ENCODE results near the gene MYL1. TPM values are rescaled to one million over a fixed set of nuclear protein-coding genes. Genes with fewer than 3 reads are reported as not detected.

The MYL1 gene
- total RNA-seq, 5 donors from 2014 or later (not counting 1 experiment from before 2014, with no cell fraction given): not detected

GRCh38 chr2:210324906-210325305, 9.9 kb upstream of the MYL1 start:
- Histone ChIP-seq H3K27me3 (replicated peaks in 1 of 2; ENCODE audit: control insufficient read depth in 2 of 2, extremely low read depth in 1 of 2, insufficient read depth in 2 of 2, low read length in 1 of 2) (no peaks in the 10 kb centered on the region), H3K9me3 (no peaks in the 10 kb centered on the region), H3K4me3 (ENCODE audit: control insufficient read depth in 1 of 2, extremely low read depth in 1 of 2, low read length in 1 of 2) (no peak overlapping the region), H3K36me3 (ENCODE audit: control insufficient read depth in 2 of 2, extremely low read depth in 1 of 2, insufficient read depth in 1 of 2, low read length in 1 of 2) (no peaks in the 10 kb centered on the region), H3K4me1 (ENCODE audit: control insufficient read depth in 1 of 2, extremely low read depth in 1 of 2, insufficient read depth in 2 of 2, low read length in 2 of 2) (no peaks in the 10 kb centered on the region), H3K27ac (ENCODE audit: low read length) (no peak overlapping the region)
- Mint-ChIP-seq H3K9me3 (peaks cover 0 to 4% (median 0%) of the 10 kb centered on the region in 3 donors), H3K27ac (no peak overlapping the region), H3K36me3 (no peaks in the 10 kb centered on the region), H3K27me3 (no peaks in the 10 kb centered on the region), H3K4me1 (no peaks in the 10 kb centered on the region), H3K4me3 (no peak overlapping the region)
- CTCF ChIA-PET: no interaction called here
- DNase-seq (no peak), ATAC-seq (replicated peaks in 1 of 4) (no peak)
- POLR2A ChIA-PET: no interaction called here
- 92% methylated on average over 5 of the region's 9 CpGs for WGBS (ENCODE audit: insufficient coverage)

GRCh38 chr2:210324458-210324857, 9.5 kb upstream of the MYL1 start:
- Mint-ChIP-seq H3K4me1 (no peaks in the 10 kb centered on the region), H3K27ac (no peak overlapping the region), H3K4me3 (no peak overlapping the region), H3K9me3 (peaks cover 0 to 4% (median 0%) of the 10 kb centered on the region in 3 donors), H3K27me3 (no peaks in the 10 kb centered on the region), H3K36me3 (no peaks in the 10 kb centered on the region)
- no peak overlapping the region for H3K27ac ChIP-seq (ENCODE audit: low read length)
- no peaks in the 10 kb centered on the region for H3K9me3 ChIP-seq
- ATAC-seq (replicated peaks in 1 of 4) (no peak), DNase-seq (no peak)
- H3K36me3 ChIP-seq (ENCODE audit: control insufficient read depth in 2 of 2, extremely low read depth in 1 of 2, insufficient read depth in 1 of 2, low read length in 1 of 2): no peaks in the 10 kb centered on the region
- ChIA-PET CTCF (no interaction called here), POLR2A (no interaction called here)
- H3K4me1 ChIP-seq (ENCODE audit: control insufficient read depth in 1 of 2, extremely low read depth in 1 of 2, insufficient read depth in 2 of 2, low read length in 2 of 2): no peaks in the 10 kb centered on the region
- WGBS (ENCODE audit: insufficient coverage): 40% methylated on average over 4 of the region's 4 CpGs
- H3K4me3 ChIP-seq (ENCODE audit: control insufficient read depth in 1 of 2, extremely low read depth in 1 of 2, low read length in 1 of 2): no peak overlapping the region
- H3K27me3 ChIP-seq (replicated peaks in 1 of 2; ENCODE audit: control insufficient read depth in 2 of 2, extremely low read depth in 1 of 2, insufficient read depth in 2 of 2, low read length in 1 of 2): no peaks in the 10 kb centered on the region

GRCh38 chr2:210323003-210323402, 8.0 kb upstream of the MYL1 start:
- H3K4me1 Mint-ChIP-seq: no peaks in the 10 kb centered on the region
- H3K27me3 Mint-ChIP-seq: no peaks in the 10 kb centered on the region
- CTCF ChIA-PET: no interaction called here
- WGBS (ENCODE audit: insufficient coverage): 88% methylated on average over 4 of the region's 4 CpGs
- Histone ChIP-seq H3K27ac (ENCODE audit: low read length) (no peak overlapping the region), H3K27me3 (replicated peaks in 1 of 2; ENCODE audit: control insufficient read depth in 2 of 2, extremely low read depth in 1 of 2, insufficient read depth in 2 of 2, low read length in 1 of 2) (no peaks in the 10 kb centered on the region), H3K9me3 (no peaks in the 10 kb centered on the region), H3K36me3 (ENCODE audit: control insufficient read depth in 2 of 2, extremely low read depth in 1 of 2, insufficient read depth in 1 of 2, low read length in 1 of 2) (no peaks in the 10 kb centered on the region), H3K4me3 (ENCODE audit: control insufficient read depth in 1 of 2, extremely low read depth in 1 of 2, low read length in 1 of 2) (no peak overlapping the region), H3K4me1 (ENCODE audit: control insufficient read depth in 1 of 2, extremely low read depth in 1 of 2, insufficient read depth in 2 of 2, low read length in 2 of 2) (no peaks in the 10 kb centered on the region)
- no peak for DNase-seq
- no peaks in the 10 kb centered on the region for H3K9me3 Mint-ChIP-seq
- no peaks in the 10 kb centered on the region for H3K36me3 Mint-ChIP-seq
- POLR2A ChIA-PET: no interaction called here
- H3K4me3 Mint-ChIP-seq: no peak overlapping the region
- ATAC-seq (replicated peaks in 1 of 4): no peak
- H3K27ac Mint-ChIP-seq: no peak overlapping the region

- ATAC-seq (replicated peaks in 1 of 4) (no peak), DNase-seq (no peak)
- CTCF ChIA-PET: no interaction called here
- H3K4me1 Mint-ChIP-seq: no peaks in the 10 kb centered on the region
- no peaks in the 10 kb centered on the region for H3K9me3 Mint-ChIP-seq
- no peak overlapping the region for H3K27ac Mint-ChIP-seq
- Histone ChIP-seq H3K9me3 (no peaks in the 10 kb centered on the region), H3K27me3 (replicated peaks in 1 of 2; ENCODE audit: control insufficient read depth in 2 of 2, extremely low read depth in 1 of 2, insufficient read depth in 2 of 2, low read length in 1 of 2) (no peaks in the 10 kb centered on the region), H3K4me3 (ENCODE audit: control insufficient read depth in 1 of 2, extremely low read depth in 1 of 2, low read length in 1 of 2) (no peak overlapping the region), H3K27ac (ENCODE audit: low read length) (no peak overlapping the region), H3K4me1 (ENCODE audit: control insufficient read depth in 1 of 2, extremely low read depth in 1 of 2, insufficient read depth in 2 of 2, low read length in 2 of 2) (no peaks in the 10 kb centered on the region), H3K36me3 (ENCODE audit: control insufficient read depth in 2 of 2, extremely low read depth in 1 of 2, insufficient read depth in 1 of 2, low read length in 1 of 2) (no peaks in the 10 kb centered on the region)
- no peaks in the 10 kb centered on the region for H3K36me3 Mint-ChIP-seq
- WGBS (ENCODE audit: insufficient coverage): 40% methylated on average over 1 of the region's 3 CpGs
- H3K27me3 Mint-ChIP-seq: peaks cover 2 to 3% of the 10 kb centered on the region in 2 donors
- POLR2A ChIA-PET: no interaction called here
- H3K4me3 Mint-ChIP-seq: no peak overlapping the region
Observed at GRCh38 chr2:210318891-210319290, 3.9 kb upstream of the MYL1 start.

GRCh38 chr2:210318486-210318885, 3.5 kb upstream of the MYL1 start:
- no peak overlapping the region for H3K27ac Mint-ChIP-seq
- H3K36me3 ChIP-seq (ENCODE audit: control insufficient read depth in 2 of 2, extremely low read depth in 1 of 2, insufficient read depth in 1 of 2, low read length in 1 of 2): no peaks in the 10 kb centered on the region
- H3K27me3 ChIP-seq (replicated peaks in 1 of 2; ENCODE audit: control insufficient read depth in 2 of 2, extremely low read depth in 1 of 2, insufficient read depth in 2 of 2, low read length in 1 of 2): no peaks in the 10 kb centered on the region
- H3K9me3 ChIP-seq: no peaks in the 10 kb centered on the region
- no peaks in the 10 kb centered on the region for H3K4me1 ChIP-seq (ENCODE audit: control insufficient read depth in 1 of 2, extremely low read depth in 1 of 2, insufficient read depth in 2 of 2, low read length in 2 of 2)
- peaks cover 2 to 3% of the 10 kb centered on the region in 2 donors for H3K27me3 Mint-ChIP-seq
- no peak overlapping the region for H3K4me3 Mint-ChIP-seq
- no peaks in the 10 kb centered on the region for H3K36me3 Mint-ChIP-seq
- DNase-seq (no peak), ATAC-seq (replicated peaks in 1 of 4) (no peak)
- ChIA-PET POLR2A (no interaction called here), CTCF (no interaction called here)
- no peaks in the 10 kb centered on the region for H3K9me3 Mint-ChIP-seq
- no peak overlapping the region for H3K27ac ChIP-seq (ENCODE audit: low read length)
- no peaks in the 10 kb centered on the region for H3K4me1 Mint-ChIP-seq
- no CpG with 5 or more reads among the region's 2 CpGs for WGBS (ENCODE audit: insufficient coverage)
- no peak overlapping the region for H3K4me3 ChIP-seq (ENCODE audit: control insufficient read depth in 1 of 2, extremely low read depth in 1 of 2, low read length in 1 of 2)

DNA sequence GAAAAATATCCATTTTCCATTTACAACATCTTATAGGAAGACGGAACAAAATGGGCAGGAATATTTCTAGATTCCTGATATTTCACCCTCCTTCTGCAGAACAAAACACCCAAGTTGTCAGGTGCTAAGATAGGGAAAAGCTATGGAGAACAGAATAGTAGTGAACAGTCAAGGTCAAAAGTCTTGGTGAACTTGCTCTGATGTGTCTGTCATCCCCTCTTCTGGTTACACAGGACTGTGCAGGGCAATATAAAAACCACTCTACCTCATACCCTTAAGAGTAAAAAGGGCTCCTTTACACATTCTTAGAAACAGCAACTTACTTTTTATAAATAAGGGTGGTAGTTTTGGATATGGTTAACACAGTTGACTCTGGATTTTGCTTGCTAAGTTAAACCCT, 4.4 kb downstream of the MYL1 start:
- ATAC-seq (replicated peaks in 1 of 4) (no peak), DNase-seq (no peak)
- no peak overlapping the region for H3K27ac ChIP-seq (ENCODE audit: low read length)
- H3K4me1 ChIP-seq (ENCODE audit: control insufficient read depth in 1 of 2, extremely low read depth in 1 of 2, insufficient read depth in 2 of 2, low read length in 2 of 2): no peaks in the 10 kb centered on the region
- ChIA-PET CTCF (no interaction called here), POLR2A (no interaction called here)
- H3K4me3 ChIP-seq (ENCODE audit: control insufficient read depth in 1 of 2, extremely low read depth in 1 of 2, low read length in 1 of 2): no peak overlapping the region
- Mint-ChIP-seq H3K27ac (no peak overlapping the region), H3K36me3 (no peaks in the 10 kb centered on the region), H3K4me1 (no peaks in the 10 kb centered on the region), H3K27me3 (peaks cover 4 to 7% of the 10 kb centered on the region in 2 donors), H3K9me3 (no peaks in the 10 kb centered on the region), H3K4me3 (no peak overlapping the region)
- WGBS (ENCODE audit: insufficient coverage): no CpG with 5 or more reads among the region's 1 CpG
- no peaks in the 10 kb centered on the region for H3K36me3 ChIP-seq (ENCODE audit: control insufficient read depth in 2 of 2, extremely low read depth in 1 of 2, insufficient read depth in 1 of 2, low read length in 1 of 2)
- no peaks in the 10 kb centered on the region for H3K9me3 ChIP-seq
- no peaks in the 10 kb centered on the region for H3K27me3 ChIP-seq (replicated peaks in 1 of 2; ENCODE audit: control insufficient read depth in 2 of 2, extremely low read depth in 1 of 2, insufficient read depth in 2 of 2, low read length in 1 of 2)

- no CpG with 5 or more reads among the region's 1 CpG for WGBS (ENCODE audit: insufficient coverage)
- POLR2A ChIA-PET: no interaction called here
Observed at GRCh38 chr2:210309548-210310233, 5.3 kb downstream of the MYL1 start.

More at GRCh38 chr2:210309548-210310233, 5.3 kb downstream of the MYL1 start:
- no peak overlapping the region for H3K4me3 Mint-ChIP-seq
- Histone ChIP-seq H3K9me3 (no peaks in the 10 kb centered on the region), H3K4me1 (ENCODE audit: control insufficient read depth in 1 of 2, extremely low read depth in 1 of 2, insufficient read depth in 2 of 2, low read length in 2 of 2) (no peaks in the 10 kb centered on the region), H3K36me3 (ENCODE audit: control insufficient read depth in 2 of 2, extremely low read depth in 1 of 2, insufficient read depth in 1 of 2, low read length in 1 of 2) (no peaks in the 10 kb centered on the region), H3K27ac (ENCODE audit: low read length) (no peak overlapping the region), H3K27me3 (replicated peaks in 1 of 2; ENCODE audit: control insufficient read depth in 2 of 2, extremely low read depth in 1 of 2, insufficient read depth in 2 of 2, low read length in 1 of 2) (no peaks in the 10 kb centered on the region), H3K4me3 (ENCODE audit: control insufficient read depth in 1 of 2, extremely low read depth in 1 of 2, low read length in 1 of 2) (no peak overlapping the region)
- no peaks in the 10 kb centered on the region for H3K9me3 Mint-ChIP-seq
- ATAC-seq (replicated peaks in 1 of 4) (no peak), DNase-seq (no peak)
- H3K36me3 Mint-ChIP-seq: no peaks in the 10 kb centered on the region
- H3K4me1 Mint-ChIP-seq: no peaks in the 10 kb centered on the region
- CTCF ChIA-PET: no interaction called here
- H3K27ac Mint-ChIP-seq: no peak overlapping the region
- H3K27me3 Mint-ChIP-seq: peaks cover 1 to 3% of the 10 kb centered on the region in 2 donors
